Upper lobe of left lung (tissue), 6 donors: ENCODE data around the gene PTPRA. TPM values are rescaled to one million over a fixed set of nuclear protein-coding genes. Genes with fewer than 3 reads are reported as not detected.

Source experiments
- ATAC-seq, 2 donors: fragments of 200-7000 bp; cut with Tn5 transposase; one replicate each; pipeline ENCODE4 v1.9.1; 2022; ENCODE audit warnings: mild to moderate bottlenecking in 2 of 2, moderate library complexity in 2 of 2; ENCODE audit not compliant: low FRiP score in 2 of 2
- DNase-seq, 2 donors: peaks; one replicate each; pipeline ENCODE4 v3.0.0-alpha.2; 2019 to 2020
- H3K27ac ChIP-seq, 4 donors: fragments of 200-600 bp; sonication (generic); one replicate each; pipeline ENCODE4 v1.5.1; 2016 to 2019
- H3K27me3 ChIP-seq, 4 donors: fragments of 200-600 bp; sonication (generic); one replicate each; pipeline ENCODE4 v1.5.1; 2017 to 2019
- H3K36me3 ChIP-seq, 4 donors: fragments of 200-600 bp; sonication (generic); one replicate each; pipeline ENCODE4 v1.5.1; 2016 to 2019
- H3K4me1 ChIP-seq, 4 donors: fragments of 200-600 bp; sonication (generic); one replicate each; pipeline ENCODE4 v1.5.1; 2018 to 2019
- H3K4me3 ChIP-seq, 4 donors: fragments of 200-600 bp; sonication (generic); one replicate each; pipeline ENCODE4 v1.5.1; 2017 to 2019; ENCODE audit warnings: mild to moderate bottlenecking in 2 of 4, moderate library complexity in 1 of 4
- H3K9me3 ChIP-seq, 4 donors: fragments of 200-600 bp; sonication (generic); one replicate each; pipeline ENCODE4 v1.5.1; 2018 to 2019
- CTCF ChIP-seq, 6 experiments: fragments of 450-650 bp in 4 of 6; fragments of 200-600 bp in 2 of 6; sonication (generic) in 2 of 6; IDR thresholded peaks; one replicate each; pipeline ENCODE4 v1.5.1; 2016 to 2019; ENCODE audit warnings: antibody characterized with exemption in 6 of 6
- EP300 ChIP-seq, 4 donors: sonication (generic); formaldehyde crosslinking; IDR thresholded peaks; one replicate each; pipeline ENCODE4 v1.5.1; 2017; ENCODE audit warnings: antibody characterized with exemption in 4 of 4, control low read depth in 2 of 4
- POLR2A ChIP-seq, 4 donors: fragments of 450-650 bp; IDR thresholded peaks; one replicate each; pipeline ENCODE4 v1.5.1; 2016 to 2017; ENCODE audit warnings: antibody characterized with exemption in 4 of 4, mild to moderate bottlenecking in 2 of 4
- POLR2AphosphoS5 ChIP-seq, 2 donors: sonication (generic); formaldehyde crosslinking; IDR thresholded peaks; one replicate each; pipeline ENCODE4 v1.5.1; 2017; ENCODE audit warnings: antibody characterized with exemption in 2 of 2
- WGBS, 2 donors: methylation state at CpG; one replicate each; pipeline ENCODE4 v1.1.5; 2017 to 2018; 5-methylcytosine and 5-hydroxymethylcytosine counted together
- total RNA-seq, 6 donors: library from RNA; depleted of rRNA in 4 of 6; stranded (reverse); fragments of >200 nt in 4 of 6; gene quantifications; one replicate each; pipeline versions ENCODE4 v1.1.0 to v1.2.1, GENCODE V29; 2016 to 2021
- donor health status: DM: no; HTN: no; CAD: no; lungs with moderate emphysema.
- donor health status: DM: no; HTN: yes; CAD: no; lungs with severe emphysema.

Gene PTPRA
- total RNA-seq, 6 donors from 2014 or later = 22.0 to 60.3 (median 51.1) TPM

- Histone ChIP-seq H3K27me3 (no peaks in the 10 kb centered on the region), H3K9me3 (peaks cover 0 to 9% (median 2%) of the 10 kb centered on the region in 4 donors), H3K4me3 (no peak overlapping the region), H3K27ac (no peak overlapping the region), H3K36me3 (no peaks in the 10 kb centered on the region), H3K4me1 (peaks cover 7 to 16% (median 11%) of the 10 kb centered on the region in 4 donors)
- TF ChIP-seq EP300 (IDR thresholded peaks at IDR 0.05) (no peak), CTCF (IDR thresholded peaks at IDR 0.05) (no peak), POLR2A (IDR thresholded peaks at IDR 0.05) (no peak), POLR2AphosphoS5 (IDR thresholded peaks at IDR 0.05) (no peak)
- 89 to 90% methylated on average over 3 of the region's 3 CpGs for WGBS, 2 donors
- DNase-seq = no peak
- no peak for ATAC-seq
Measured at GRCh38 chr20:2899243-2899642, 26.0 kb downstream of the PTPRA start.

- H3K4me1 ChIP-seq = peaks cover 7 to 16% (median 11%) of the 10 kb centered on the region in 4 donors
- DNase-seq (no peak), ATAC-seq (peak; percentile 61 to 71)
- no peaks in the 10 kb centered on the region for H3K9me3 ChIP-seq
- TF ChIP-seq CTCF (IDR thresholded peaks at IDR 0.05) = no peak
- TF ChIP-seq POLR2A (IDR thresholded peaks at IDR 0.05) = no peak
- no peak for TF ChIP-seq EP300 (IDR thresholded peaks at IDR 0.05)
- no peak for TF ChIP-seq POLR2AphosphoS5 (IDR thresholded peaks at IDR 0.05)
- no peaks in the 10 kb centered on the region for H3K27me3 ChIP-seq
- H3K27ac ChIP-seq = no peak overlapping the region
- no peaks in the 10 kb centered on the region for H3K36me3 ChIP-seq
- 77 to 84% methylated on average over 11 of the region's 11 CpGs for WGBS, 2 donors
- no peak overlapping the region for H3K4me3 ChIP-seq
Measured at GRCh38 chr20:2900845-2901592, 27.7 kb downstream of the PTPRA start.

- no peak for TF ChIP-seq EP300 (IDR thresholded peaks at IDR 0.05)
- Histone ChIP-seq H3K36me3 (no peaks in the 10 kb centered on the region), H3K4me3 (no peak overlapping the region), H3K27ac (no peak overlapping the region), H3K4me1 (peaks cover 7 to 16% (median 12%) of the 10 kb centered on the region in 4 donors), H3K27me3 (no peaks in the 10 kb centered on the region), H3K9me3 (no peaks in the 10 kb centered on the region)
- 20 to 30% methylated on average over 1 of the region's 1 CpG for WGBS, 2 donors
- DNase-seq (no peak), ATAC-seq (no peak)
Measured at GRCh38 chr20:2902291-2902690, 29.0 kb downstream of the PTPRA start.

- TF ChIP-seq EP300 (IDR thresholded peaks at IDR 0.05) = no peak
- TF ChIP-seq POLR2A (IDR thresholded peaks at IDR 0.05) = no peak
- no peak for TF ChIP-seq CTCF (IDR thresholded peaks at IDR 0.05)
- TF ChIP-seq POLR2AphosphoS5 (IDR thresholded peaks at IDR 0.05) = no peak
- Histone ChIP-seq H3K27me3 (no peaks in the 10 kb centered on the region), H3K4me3 (no peak overlapping the region), H3K9me3 (no peaks in the 10 kb centered on the region), H3K4me1 (peaks cover 7 to 18% (median 15%) of the 10 kb centered on the region in 4 donors), H3K36me3 (no peaks in the 10 kb centered on the region), H3K27ac (no peak overlapping the region)
- ATAC-seq (no peak), DNase-seq (no peak)
- WGBS, 2 donors = 93 to 94% methylated on average over 3 of the region's 3 CpGs
Measured at GRCh38 chr20:2902818-2903217, 29.5 kb downstream of the PTPRA start.

DNA sequence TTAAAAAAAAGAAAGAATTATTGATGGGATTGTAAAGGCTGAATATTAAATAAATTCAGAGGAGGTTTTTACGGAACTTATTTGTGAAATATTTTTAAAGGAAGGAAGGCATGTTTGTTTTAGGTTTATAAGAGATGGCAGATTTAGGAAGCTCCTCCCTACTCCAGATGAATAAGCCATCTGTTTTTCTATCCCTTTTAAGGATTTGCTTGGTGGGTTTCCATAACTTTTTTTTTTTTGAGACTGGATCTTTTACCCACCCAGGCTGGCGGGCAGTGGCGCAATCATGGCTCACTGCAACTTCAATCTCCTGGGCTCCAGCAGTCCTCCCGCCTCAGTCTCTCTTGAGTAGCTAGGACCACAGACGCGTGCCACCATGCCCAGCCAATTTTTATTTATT lies 30.4 kb downstream of the PTPRA start:
- no peak for ATAC-seq
- TF ChIP-seq EP300 (IDR thresholded peaks at IDR 0.05) = no peak
- TF ChIP-seq CTCF (IDR thresholded peaks at IDR 0.05) = no peak
- no peak for TF ChIP-seq POLR2A (IDR thresholded peaks at IDR 0.05)
- no peak for TF ChIP-seq POLR2AphosphoS5 (IDR thresholded peaks at IDR 0.05)
- DNase-seq = no peak
- H3K27me3 ChIP-seq = no peaks in the 10 kb centered on the region
- WGBS, 2 donors = 93 to 96% methylated on average over 6 of the region's 6 CpGs
- H3K4me3 ChIP-seq = no peak overlapping the region
- peaks cover 7 to 18% (median 15%) of the 10 kb centered on the region in 4 donors for H3K4me1 ChIP-seq
- H3K36me3 ChIP-seq = no peaks in the 10 kb centered on the region
- no peaks in the 10 kb centered on the region for H3K9me3 ChIP-seq
- no peak overlapping the region for H3K27ac ChIP-seq
